T-helper 1 cell treated with Interleukin-12 subunit alpha and Interleukin-12 subunit beta and Interleukin-4 antibody, amounts not matched to agents 30 μg/mL and 1 μg/mL, for 36 hours (primary cell): ENCODE results near the gene DNTTIP2.
"Not testable (repeated sequence)": the region's sequence is repeated elsewhere in the genome, so short reads cannot be mapped to it uniquely, and the experiment has no call there.

Experiments used
- H3K27ac Mint-ChIP-seq: one replicate; pipeline ENCODE4 v1.8.0; 2021; ENCODE audit warnings: mild to moderate bottlenecking, mixed read lengths
- H3K27me3 Mint-ChIP-seq: one replicate; pipeline ENCODE4 v1.8.0; 2021; ENCODE audit warnings: low read depth, mixed read lengths
- H3K36me3 Mint-ChIP-seq: one replicate; pipeline ENCODE4 v1.8.0; 2021; ENCODE audit warnings: low read depth, mixed read lengths
- H3K4me1 Mint-ChIP-seq: one replicate; pipeline ENCODE4 v1.8.0; 2021; ENCODE audit warnings: low read depth, mixed read lengths
- H3K4me3 Mint-ChIP-seq: one replicate; pipeline ENCODE4 v1.8.0; 2021; ENCODE audit warnings: mild to moderate bottlenecking, moderate library complexity, mixed read lengths
- H3K9me3 Mint-ChIP-seq: one replicate; pipeline ENCODE4 v1.8.0; 2021; ENCODE audit warnings: mixed read lengths

Gene DNTTIP2

DNA sequence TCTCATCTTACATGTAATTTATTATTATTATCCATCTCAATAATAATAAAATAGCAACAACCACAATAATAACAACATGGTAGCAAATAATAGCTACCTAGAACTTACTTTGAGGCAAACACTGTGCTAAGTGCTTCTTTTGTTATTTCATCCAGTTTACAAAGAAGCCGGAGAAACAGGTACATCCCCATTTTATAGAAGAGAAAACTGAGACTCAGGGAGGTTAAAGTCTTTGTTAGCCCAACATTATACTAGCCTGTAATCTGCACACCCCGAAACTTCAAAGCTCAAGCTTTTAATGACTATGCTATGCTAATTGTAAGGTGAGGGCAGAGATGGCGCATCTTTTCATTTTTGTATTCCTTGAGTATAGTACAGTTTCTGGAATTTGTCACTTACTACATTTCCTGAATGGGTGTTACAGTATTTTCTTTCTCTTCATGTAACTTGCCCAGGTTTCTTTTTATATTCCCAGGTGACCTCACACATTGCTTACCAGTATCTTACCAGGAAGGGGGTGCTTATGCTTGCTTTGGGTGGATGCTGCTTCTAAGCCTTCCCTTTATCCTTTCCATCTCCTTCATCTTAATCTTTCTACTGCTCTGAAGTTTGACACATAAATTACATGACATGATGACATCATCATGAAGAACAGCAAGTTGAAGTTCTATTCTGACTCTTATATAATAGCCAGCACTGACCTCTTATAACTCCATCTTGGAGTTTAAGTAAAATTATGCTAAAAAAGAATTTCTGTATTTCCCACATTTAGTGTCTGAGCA lies 21.9 kb upstream of the DNTTIP2 start:
- no peak overlapping the region for H3K27ac Mint-ChIP-seq
- H3K4me1 Mint-ChIP-seq, result peaks cover 16% of the 10 kb centered on the region
- no peak overlapping the region for H3K4me3 Mint-ChIP-seq
- peaks cover 17% of the 10 kb centered on the region for H3K36me3 Mint-ChIP-seq
- H3K9me3 Mint-ChIP-seq, result no peaks in the 10 kb centered on the region
- H3K27me3 Mint-ChIP-seq, result no peaks in the 10 kb centered on the region

DNA sequence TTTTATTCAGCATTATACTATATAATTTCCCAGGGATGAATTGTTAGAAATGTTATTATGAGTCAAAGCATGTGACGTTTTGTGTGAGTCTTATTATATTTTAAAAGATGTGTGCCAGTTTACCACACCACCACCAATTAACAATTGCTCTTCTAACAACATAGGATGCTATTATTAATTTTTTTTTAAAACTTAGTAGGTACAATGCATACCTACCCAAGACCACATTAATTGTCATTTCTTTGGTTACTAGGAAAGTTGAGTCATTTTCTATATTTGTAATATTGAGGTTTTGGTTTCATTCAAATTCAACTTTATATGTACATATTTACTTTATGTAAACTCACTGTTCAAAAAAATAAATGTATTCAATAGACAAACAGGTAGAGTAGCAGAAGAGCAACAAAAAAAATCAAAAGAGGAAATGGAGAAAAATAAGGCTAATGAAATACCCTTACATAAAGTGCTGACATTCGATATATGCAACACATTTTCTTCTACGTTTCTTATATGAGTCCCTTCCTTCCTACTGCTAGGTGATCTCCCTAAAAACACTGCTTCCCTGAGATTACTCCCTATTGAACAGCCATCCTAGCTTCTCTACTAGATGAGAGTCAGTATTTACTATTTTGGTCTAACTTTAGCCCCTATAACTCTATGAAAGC lies 20.7 kb upstream of the DNTTIP2 start:
- Mint-ChIP-seq H3K4me1 (peaks cover 12% of the 10 kb centered on the region), H3K27me3 (no peaks in the 10 kb centered on the region), H3K9me3 (no peaks in the 10 kb centered on the region), H3K36me3 (peaks cover 17% of the 10 kb centered on the region), H3K4me3 (no peak overlapping the region), H3K27ac (no peak overlapping the region)

DNA sequence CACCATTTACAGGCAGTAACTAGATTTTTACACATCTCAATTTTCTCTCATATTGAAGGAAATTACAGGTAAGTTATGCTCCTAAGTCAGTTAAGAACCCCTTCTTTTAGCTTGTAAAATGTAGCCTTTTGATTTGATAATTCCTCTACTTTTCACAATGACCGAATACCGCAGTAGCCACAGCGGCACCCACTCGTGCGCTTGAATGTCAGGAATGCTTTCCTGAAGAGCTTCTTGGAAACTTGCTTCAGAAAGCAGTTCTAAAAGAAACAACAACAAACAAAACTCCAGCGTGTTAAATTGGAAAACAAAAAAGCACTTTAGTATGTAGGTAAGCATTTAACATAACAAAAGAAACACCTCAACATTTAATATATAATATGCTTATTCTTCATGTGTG lies 9.9 kb upstream of the DNTTIP2 start:
- Mint-ChIP-seq H3K27me3 (no peaks in the 10 kb centered on the region), H3K27ac (no peak overlapping the region), H3K4me3 (no peak overlapping the region), H3K36me3 (peaks cover 18% of the 10 kb centered on the region), H3K9me3 (no peaks in the 10 kb centered on the region), H3K4me1 (no peaks in the 10 kb centered on the region)

DNA sequence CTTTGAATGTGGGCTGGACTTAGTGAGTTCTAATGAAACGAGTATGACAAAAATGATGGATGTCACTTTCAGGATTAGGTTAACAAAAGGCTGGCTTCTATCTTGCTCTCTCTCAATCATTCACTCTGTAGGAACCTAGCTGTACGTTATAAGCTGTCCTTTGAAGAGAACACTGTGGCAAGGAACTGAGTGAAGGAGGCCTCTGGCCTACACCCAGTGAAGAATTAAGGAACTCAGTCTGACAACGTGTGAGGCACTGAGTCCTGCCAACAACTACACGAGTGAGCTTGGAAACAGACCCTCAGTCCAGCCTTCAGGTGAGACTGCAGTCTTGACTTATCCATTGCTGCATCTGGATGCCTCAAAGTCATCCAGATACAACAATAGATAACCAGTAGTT lies 3.3 kb upstream of the DNTTIP2 start:
- Mint-ChIP-seq H3K9me3 (no peaks in the 10 kb centered on the region), H3K36me3 (peaks cover 8% of the 10 kb centered on the region), H3K4me1 (peaks cover 18% of the 10 kb centered on the region), H3K4me3 (no peak overlapping the region), H3K27ac (no peak overlapping the region), H3K27me3 (no peaks in the 10 kb centered on the region)

DNA sequence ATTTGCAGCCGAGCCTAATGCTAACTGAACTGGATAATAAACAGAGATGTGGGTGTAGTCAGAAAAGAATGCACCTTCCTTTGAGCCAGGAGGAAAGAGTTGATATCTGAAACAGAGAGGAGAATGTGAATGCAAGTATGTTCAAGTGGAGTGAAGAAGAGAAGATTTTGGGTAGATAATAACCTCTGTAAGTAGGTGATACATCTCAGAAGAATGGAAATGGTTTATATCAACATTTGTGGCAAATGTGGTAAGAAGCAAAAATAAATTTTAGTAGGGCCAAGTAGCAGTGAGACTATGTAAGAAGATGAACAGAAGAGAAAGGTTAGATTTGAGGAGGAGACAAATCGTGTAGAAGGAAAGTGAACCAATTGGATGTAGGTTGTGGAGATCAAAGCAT lies 1.7 kb upstream of the DNTTIP2 start:
- H3K27me3 Mint-ChIP-seq, result no peaks in the 10 kb centered on the region
- H3K4me3 Mint-ChIP-seq, result no peak overlapping the region
- H3K36me3 Mint-ChIP-seq, result peaks cover 19% of the 10 kb centered on the region
- H3K4me1 Mint-ChIP-seq, result peaks cover 28% of the 10 kb centered on the region
- no peaks in the 10 kb centered on the region for H3K9me3 Mint-ChIP-seq
- H3K27ac Mint-ChIP-seq, result no peak overlapping the region

DNA sequence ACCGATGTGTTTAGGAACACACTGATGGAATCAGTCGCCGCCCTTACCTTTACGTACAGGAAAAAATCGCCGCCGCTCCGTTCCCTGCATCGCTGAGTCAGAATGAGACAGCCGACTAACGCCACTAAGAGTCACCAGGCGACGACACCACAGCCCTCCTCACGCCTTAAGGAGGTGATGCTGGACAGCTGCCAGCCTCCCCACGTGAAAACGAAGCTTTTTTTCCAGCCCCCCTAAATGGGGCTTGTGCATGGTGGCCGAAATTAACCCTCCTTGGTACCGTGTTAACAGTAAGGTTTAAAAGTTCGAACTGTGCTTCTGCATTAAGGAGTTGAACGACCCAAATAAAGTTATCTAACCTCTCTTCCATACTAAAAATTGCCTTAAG lies 511 bp downstream of the DNTTIP2 start:
- peaks cover 37% of the 10 kb centered on the region for H3K36me3 Mint-ChIP-seq
- H3K4me3 Mint-ChIP-seq, result peak overlapping the region; percentile 89
- no peaks in the 10 kb centered on the region for H3K27me3 Mint-ChIP-seq
- H3K27ac Mint-ChIP-seq, result peak overlapping the region; percentile 92
- peaks cover 39% of the 10 kb centered on the region for H3K4me1 Mint-ChIP-seq
- H3K9me3 Mint-ChIP-seq, result no peaks in the 10 kb centered on the region

DNA sequence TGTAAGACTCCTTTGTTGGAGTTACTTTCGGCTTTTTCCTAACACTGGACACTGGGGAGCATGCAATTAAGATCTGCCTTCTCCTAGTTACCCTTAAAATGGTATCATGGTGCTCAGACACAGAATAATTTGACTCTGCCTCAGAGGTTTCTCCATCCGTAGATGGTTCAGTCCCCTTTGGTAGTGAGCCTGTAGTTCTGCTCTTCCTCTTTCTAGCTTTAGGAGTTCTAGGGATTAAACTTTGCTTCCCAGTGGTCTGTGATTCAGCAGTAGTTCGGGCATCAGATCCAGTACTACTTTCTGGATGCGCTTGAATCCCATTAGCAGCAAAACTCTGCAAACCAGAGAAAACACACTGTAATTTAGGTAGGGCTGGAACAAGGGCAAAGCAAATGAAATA lies 1.5 kb downstream of the DNTTIP2 start:
- Mint-ChIP-seq H3K27me3 (no peaks in the 10 kb centered on the region), H3K4me1 (peaks cover 38% of the 10 kb centered on the region), H3K4me3 (peak overlapping the region; percentile 89), H3K9me3 (no peaks in the 10 kb centered on the region), H3K36me3 (peaks cover 37% of the 10 kb centered on the region), H3K27ac (peak overlapping the region; percentile 35)

DNA sequence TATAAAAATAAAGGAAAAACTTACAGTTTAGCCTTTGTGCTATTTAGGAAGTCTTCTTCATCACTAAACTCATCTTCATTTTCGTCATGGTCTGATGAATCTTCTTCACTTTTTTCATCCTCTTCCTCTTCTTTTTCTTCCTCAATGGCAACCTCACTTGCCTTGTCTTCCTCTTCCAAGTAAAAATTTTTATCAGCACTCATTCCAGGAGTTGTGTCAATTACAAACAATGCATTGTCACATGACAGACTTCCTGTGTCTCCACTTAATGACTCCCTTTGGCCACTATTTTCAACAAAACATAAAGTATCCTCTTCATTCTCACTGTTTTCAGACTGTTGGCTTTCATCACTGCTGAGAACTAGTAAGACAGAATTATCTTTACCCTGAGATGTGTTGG lies 2.8 kb downstream of the DNTTIP2 start:
- Mint-ChIP-seq H3K9me3 (no peaks in the 10 kb centered on the region), H3K4me3 (peak overlapping the region; percentile 70), H3K27ac (peak overlapping the region; percentile 43), H3K36me3 (peaks cover 48% of the 10 kb centered on the region), H3K4me1 (peaks cover 40% of the 10 kb centered on the region), H3K27me3 (no peaks in the 10 kb centered on the region)

DNA sequence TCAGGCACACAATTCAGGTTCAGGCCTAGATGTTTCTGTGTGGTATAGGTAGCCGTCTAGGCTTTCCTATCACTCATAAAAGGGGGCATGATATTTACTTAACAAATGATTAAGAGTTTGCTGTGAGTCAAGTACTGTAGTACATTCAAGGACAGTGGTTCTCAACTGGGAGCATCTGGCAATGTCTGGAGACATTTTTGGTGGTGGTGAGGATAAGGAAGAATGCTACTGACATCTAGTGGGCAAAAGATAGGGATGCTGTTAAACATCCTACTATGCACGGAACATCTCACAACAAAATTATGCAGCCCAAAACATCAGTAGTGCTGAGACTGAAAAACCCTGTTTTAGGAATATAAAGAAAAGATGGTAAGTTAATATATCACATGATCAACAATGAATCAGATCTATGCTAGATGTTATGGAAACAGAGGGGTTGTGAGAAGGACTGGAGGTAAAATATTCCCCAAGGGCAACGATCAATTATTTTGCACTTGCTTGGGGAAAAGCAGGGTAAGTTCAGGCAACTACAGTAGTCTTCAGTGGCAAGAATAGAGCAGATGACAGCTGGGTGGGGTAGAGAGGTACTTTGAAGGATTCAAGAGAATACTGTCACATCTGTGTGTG lies 4.9 kb downstream of the DNTTIP2 start:
- peaks cover 32% of the 10 kb centered on the region for H3K4me1 Mint-ChIP-seq
- H3K27me3 Mint-ChIP-seq, result no peaks in the 10 kb centered on the region
- H3K27ac Mint-ChIP-seq, result no peak overlapping the region
- H3K4me3 Mint-ChIP-seq, result no peak overlapping the region
- H3K9me3 Mint-ChIP-seq, result no peaks in the 10 kb centered on the region
- H3K36me3 Mint-ChIP-seq, result peaks cover 57% of the 10 kb centered on the region

DNA sequence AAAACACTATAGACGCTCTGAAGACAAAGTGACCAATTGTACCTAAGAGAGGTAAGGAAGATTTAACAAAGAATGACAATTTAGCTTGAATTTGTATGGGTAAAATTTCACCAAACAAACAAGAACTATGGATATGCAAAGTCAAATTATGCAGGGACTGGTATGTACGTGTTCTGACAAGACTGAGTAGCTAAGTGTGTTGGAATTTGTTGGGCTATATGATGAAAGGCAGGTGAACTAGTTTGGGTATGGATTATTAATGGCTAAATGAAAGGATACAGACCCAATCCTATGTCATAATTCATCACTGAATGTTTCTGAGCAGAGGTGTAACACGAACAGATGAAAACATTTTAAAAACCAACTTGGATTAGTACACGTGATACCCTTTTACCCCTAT lies 7.6 kb downstream of the DNTTIP2 start:
- Mint-ChIP-seq H3K4me3 (no peak overlapping the region), H3K36me3 (peaks cover 53% of the 10 kb centered on the region), H3K27me3 (no peaks in the 10 kb centered on the region), H3K9me3 (no peaks in the 10 kb centered on the region), H3K4me1 (peaks cover 17% of the 10 kb centered on the region), H3K27ac (no peak overlapping the region)

DNA sequence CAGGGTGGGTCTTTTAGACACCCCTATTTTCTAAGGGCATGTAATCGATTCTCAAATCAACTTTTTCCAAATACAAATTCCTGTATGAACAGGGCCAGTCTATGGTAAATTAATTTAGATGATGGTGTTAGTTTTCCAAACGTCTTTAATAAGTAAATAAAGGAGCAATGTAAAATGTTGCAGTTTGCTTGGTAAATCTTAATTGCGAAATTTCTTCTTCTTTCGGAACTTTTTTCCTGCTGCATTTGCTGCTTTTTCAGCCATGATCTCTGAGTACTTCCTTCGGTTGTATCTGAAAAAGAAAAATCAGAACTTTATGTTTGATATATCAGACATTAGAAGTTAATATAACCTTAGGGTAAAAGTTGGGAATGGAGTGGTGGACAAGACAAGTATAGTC lies 9.4 kb downstream of the DNTTIP2 start:
- no peaks in the 10 kb centered on the region for H3K9me3 Mint-ChIP-seq
- no peaks in the 10 kb centered on the region for H3K27me3 Mint-ChIP-seq
- peaks cover 42% of the 10 kb centered on the region for H3K36me3 Mint-ChIP-seq
- peaks cover 12% of the 10 kb centered on the region for H3K4me1 Mint-ChIP-seq
- H3K27ac Mint-ChIP-seq, result no peak overlapping the region
- H3K4me3 Mint-ChIP-seq, result no peak overlapping the region

DNA sequence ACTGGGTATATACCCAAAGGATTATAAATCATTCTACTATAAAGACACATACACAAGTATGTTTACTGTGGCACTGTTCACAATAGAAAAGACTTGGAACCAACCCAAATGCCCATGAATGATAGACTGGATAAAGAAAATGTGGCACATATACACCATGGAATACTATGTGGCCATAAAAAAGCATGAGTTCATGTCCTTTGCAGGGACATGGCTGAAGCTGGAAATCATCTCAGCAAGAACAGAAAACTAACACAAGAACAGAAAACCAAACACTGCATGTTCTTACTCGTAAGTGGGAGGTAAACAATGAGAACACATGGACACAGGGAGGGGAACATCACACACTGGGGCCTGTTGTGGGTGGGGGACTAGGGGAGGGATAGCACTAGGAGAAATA lies 10.5 kb downstream of the DNTTIP2 start:
- H3K27me3 Mint-ChIP-seq, H3K4me1 Mint-ChIP-seq, H3K4me3 Mint-ChIP-seq, H3K9me3 Mint-ChIP-seq: not testable (repeated sequence)
- H3K27ac Mint-ChIP-seq, result peak overlapping the region; percentile 38
- H3K36me3 Mint-ChIP-seq, result peaks cover 33% of the 10 kb centered on the region

DNA sequence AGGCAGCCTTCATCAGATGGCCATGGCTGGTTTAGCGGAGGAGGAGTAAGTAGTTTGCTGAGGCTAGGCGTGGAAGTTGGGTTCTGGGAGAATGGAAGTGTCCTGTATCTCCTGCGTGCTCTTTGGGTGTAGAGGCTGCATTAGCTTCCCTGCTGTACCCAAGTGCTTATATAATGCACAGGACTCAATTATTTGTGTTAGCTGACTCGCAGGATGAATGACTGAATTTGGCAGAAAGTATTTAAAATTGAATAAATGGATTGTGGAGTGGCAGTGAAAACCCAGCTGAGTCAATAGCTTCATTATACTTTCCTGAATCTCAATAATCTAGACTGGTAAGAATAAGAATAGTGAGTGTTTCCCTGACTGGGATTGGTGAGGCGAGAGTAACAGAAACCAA lies 13.8 kb downstream of the DNTTIP2 start:
- Mint-ChIP-seq H3K9me3 (no peaks in the 10 kb centered on the region), H3K36me3 (peaks cover 18% of the 10 kb centered on the region), H3K4me1 (no peaks in the 10 kb centered on the region), H3K4me3 (no peak overlapping the region), H3K27me3 (peaks cover 6% of the 10 kb centered on the region), H3K27ac (no peak overlapping the region)

DNA sequence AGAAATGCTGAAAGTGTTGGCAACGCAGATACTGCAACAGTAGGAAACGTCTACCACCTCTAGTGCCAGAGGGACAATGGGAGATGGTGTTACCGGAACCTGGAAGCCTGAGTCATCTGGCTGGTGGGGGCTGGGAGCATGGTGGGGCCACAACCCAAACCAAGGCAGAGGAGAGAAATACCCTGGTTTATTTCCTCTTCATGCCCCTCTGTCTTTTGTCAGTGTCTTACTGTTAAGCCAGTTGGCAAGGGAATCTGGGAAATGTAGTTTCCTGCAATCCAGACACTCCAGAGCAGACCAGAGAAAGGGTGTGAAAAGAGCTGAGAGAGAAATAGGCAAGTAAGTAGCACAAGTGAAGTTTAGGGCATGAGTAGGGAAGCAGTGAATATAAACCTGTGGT lies 14.8 kb downstream of the DNTTIP2 start:
- Mint-ChIP-seq H3K9me3 (no peaks in the 10 kb centered on the region), H3K4me1 (no peaks in the 10 kb centered on the region), H3K27me3 (peaks cover 13% of the 10 kb centered on the region), H3K36me3 (peaks cover 12% of the 10 kb centered on the region), H3K27ac (no peak overlapping the region), H3K4me3 (no peak overlapping the region)

DNA sequence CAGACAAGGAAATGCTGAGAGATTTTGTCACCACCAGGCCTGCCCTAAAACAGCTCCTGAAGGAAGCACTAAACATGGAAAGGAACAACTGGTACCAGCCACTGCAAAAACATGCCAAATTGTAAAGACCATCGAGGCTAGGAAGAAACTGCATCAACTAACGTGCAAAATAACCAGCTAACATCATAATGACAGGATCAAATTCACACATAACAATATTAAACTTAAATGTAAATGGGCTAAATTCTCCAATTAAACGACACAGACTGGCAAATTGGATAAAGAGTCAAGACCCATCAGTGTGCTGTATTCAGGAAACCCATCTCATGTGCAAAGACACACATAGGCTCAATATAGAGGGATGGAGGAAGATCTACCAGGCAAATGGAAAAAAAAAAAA lies 21.4 kb downstream of the DNTTIP2 start:
- not testable (repeated sequence) for H3K4me3 Mint-ChIP-seq, H3K4me1 Mint-ChIP-seq, H3K27ac Mint-ChIP-seq, H3K9me3 Mint-ChIP-seq, H3K36me3 Mint-ChIP-seq
- peaks cover 43% of the 10 kb centered on the region for H3K27me3 Mint-ChIP-seq
